Gastroesophageal sphincter (tissue), 4 donors: ENCODE data around the gene HRH3. TPM values are rescaled to one million over a fixed set of nuclear protein-coding genes. Genes with fewer than 3 reads are reported as not detected.

Experiments
- ATAC-seq: fragments of 150-250 bp; one replicate; pipeline ENCODE4 v1.9.1; 2016; ENCODE audit warnings: mild to moderate bottlenecking, moderate library complexity
- H3K27ac ChIP-seq, 4 donors: fragments of 200-600 bp; sonication (generic) in 3 of 4; 1 replicate in 3 of 4; 2 replicates in 1 of 4; pipeline ENCODE4 v1.5.1; 2016 to 2019
- H3K27me3 ChIP-seq: fragments of 200-600 bp; sonication (generic); one replicate; pipeline ENCODE4 v1.5.1; 2019
- H3K36me3 ChIP-seq, 2 donors: fragments of 200-600 bp; sonication (generic); one replicate each; pipeline ENCODE4 v1.5.1; 2019; ENCODE audit warnings: control low read depth in 1 of 2
- H3K4me1 ChIP-seq, 3 donors: fragments of 200-600 bp; sonication (generic); 1 replicate in 2 of 3; 2 replicates in 1 of 3; pipeline ENCODE4 v1.5.1; 2016 to 2019; ENCODE audit warnings: control low read depth in 2 of 3
- H3K4me3 ChIP-seq, 2 donors: fragments of 200-600 bp; sonication (generic); one replicate each; pipeline ENCODE4 v1.5.1; 2019; ENCODE audit warnings: mild to moderate bottlenecking in 1 of 2, moderate library complexity in 1 of 2
- H3K9me3 ChIP-seq, 3 donors: fragments of 200-600 bp; sonication (generic); one replicate each; pipeline ENCODE4 v1.5.1; 2017 to 2019; ENCODE audit warnings: control low read depth in 2 of 3
- EP300 ChIP-seq: sonication (generic); formaldehyde crosslinking; IDR thresholded peaks from one replicate; pipeline ENCODE4 v1.6.1; 2017; ENCODE audit warnings: antibody characterized with exemption, mild to moderate bottlenecking
- POLR2A ChIP-seq, 2 donors: fragments of 450-650 bp; IDR thresholded peaks; one replicate each; pipeline ENCODE4 v1.6.1; 2017; ENCODE audit warnings: antibody characterized with exemption in 2 of 2, mild to moderate bottlenecking in 2 of 2, moderate library complexity in 1 of 2
- POLR2AphosphoS5 ChIP-seq: sonication (generic); formaldehyde crosslinking; IDR thresholded peaks from one replicate; pipeline ENCODE4 v1.6.1; 2017; ENCODE audit warnings: antibody characterized with exemption
- WGBS, 2 donors: methylation state at CpG; one replicate each; pipeline ENCODE4 v1.1.5; 2018; ENCODE audit warnings: low coverage in 1 of 2; 5-methylcytosine and 5-hydroxymethylcytosine counted together
- total RNA-seq, 4 donors: library from RNA; depleted of rRNA; stranded (reverse); fragments of >200 nt; gene quantifications; one replicate each; pipeline ENCODE4 v1.1.0, GENCODE V29; 2016
- TF ChIP-seq, protein P1 (sequence below), 4 experiments: fragments of 200-600 bp in 2 of 4; fragments of 450-650 bp in 2 of 4; sonication (generic) in 1 of 4; IDR thresholded peaks; one replicate each; pipeline ENCODE4 v1.5.1; 2017 to 2019; ENCODE audit warnings: antibody characterized with exemption in 4 of 4, mild to moderate bottlenecking in 2 of 4, moderate library complexity in 2 of 4

The HRH3 gene
- total RNA-seq, 4 donors from 2014 or later, result not detected

- H3K4me3 ChIP-seq, result no peak overlapping the region
- H3K4me1 ChIP-seq, result peaks cover 0 to 9% (median 3%) of the 10 kb centered on the region in 3 donors
- no peaks in the 10 kb centered on the region for H3K9me3 ChIP-seq
- no peak for ATAC-seq
- TF ChIP-seq POLR2AphosphoS5 (no peak), EP300 (no peak), POLR2A (IDR thresholded peaks at IDR 0.05) (no peak)
- TF ChIP-seq, protein P1, sequence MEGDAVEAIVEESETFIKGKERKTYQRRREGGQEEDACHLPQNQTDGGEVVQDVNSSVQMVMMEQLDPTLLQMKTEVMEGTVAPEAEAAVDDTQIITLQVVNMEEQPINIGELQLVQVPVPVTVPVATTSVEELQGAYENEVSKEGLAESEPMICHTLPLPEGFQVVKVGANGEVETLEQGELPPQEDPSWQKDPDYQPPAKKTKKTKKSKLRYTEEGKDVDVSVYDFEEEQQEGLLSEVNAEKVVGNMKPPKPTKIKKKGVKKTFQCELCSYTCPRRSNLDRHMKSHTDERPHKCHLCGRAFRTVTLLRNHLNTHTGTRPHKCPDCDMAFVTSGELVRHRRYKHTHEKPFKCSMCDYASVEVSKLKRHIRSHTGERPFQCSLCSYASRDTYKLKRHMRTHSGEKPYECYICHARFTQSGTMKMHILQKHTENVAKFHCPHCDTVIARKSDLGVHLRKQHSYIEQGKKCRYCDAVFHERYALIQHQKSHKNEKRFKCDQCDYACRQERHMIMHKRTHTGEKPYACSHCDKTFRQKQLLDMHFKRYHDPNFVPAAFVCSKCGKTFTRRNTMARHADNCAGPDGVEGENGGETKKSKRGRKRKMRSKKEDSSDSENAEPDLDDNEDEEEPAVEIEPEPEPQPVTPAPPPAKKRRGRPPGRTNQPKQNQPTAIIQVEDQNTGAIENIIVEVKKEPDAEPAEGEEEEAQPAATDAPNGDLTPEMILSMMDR (IDR thresholded peaks at IDR 0.05), result no peak
- H3K27ac ChIP-seq, result no peak overlapping the region
- H3K27me3 ChIP-seq, result peaks cover 61% of the 10 kb centered on the region
- H3K36me3 ChIP-seq, result no peaks in the 10 kb centered on the region
- 30 to 40% methylated on average over 1 to 7 of the region's 18 CpGs for WGBS, 2 donors
These were observed 12.9 kb upstream of the HRH3 start for GRCh38 chr20:62232770-62233645.

GRCh38 chr20:62232194-62232593 is 12.1 kb upstream of the HRH3 start:
- Histone ChIP-seq H3K9me3 (no peaks in the 10 kb centered on the region), H3K4me1 (peaks cover 0 to under 1% (median 0%) of the 10 kb centered on the region in 3 donors), H3K27me3 (peaks cover 69% of the 10 kb centered on the region), H3K36me3 (no peaks in the 10 kb centered on the region), H3K4me3 (no peak overlapping the region), H3K27ac (no peak overlapping the region)
- no peak for ATAC-seq
- WGBS, 2 donors, result no CpG with 5 or more reads among the region's 7 CpGs
- TF ChIP-seq POLR2AphosphoS5 (no peak), EP300 (no peak), POLR2A (IDR thresholded peaks at IDR 0.05) (no peak)
- TF ChIP-seq, protein P1 (IDR thresholded peaks at IDR 0.05), result no peak

DNA sequence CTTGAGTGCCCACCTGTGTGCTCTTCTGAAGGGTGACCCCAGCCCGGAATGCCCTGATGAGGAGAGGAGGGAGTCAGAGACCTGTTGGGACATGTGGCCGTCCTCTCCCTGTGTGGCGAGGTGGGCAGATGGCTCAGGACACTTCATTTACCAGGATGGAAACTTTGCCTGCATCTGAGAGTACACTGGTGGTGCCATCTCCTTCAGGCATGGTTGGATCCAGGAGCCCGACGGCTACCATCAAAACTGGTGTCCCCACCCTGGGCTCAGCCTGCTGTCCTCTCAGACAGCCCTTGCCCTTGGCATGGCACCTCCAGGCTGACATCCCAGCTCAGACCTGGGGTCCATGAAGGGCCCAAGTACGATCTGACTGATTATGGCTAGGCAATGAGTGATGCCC is 11.2 kb upstream of the HRH3 start:
- no CpG with 5 or more reads among the region's 6 CpGs for WGBS, 2 donors
- H3K4me1 ChIP-seq, result no peaks in the 10 kb centered on the region
- no peak overlapping the region for H3K4me3 ChIP-seq
- no peaks in the 10 kb centered on the region for H3K36me3 ChIP-seq
- peaks cover 78% of the 10 kb centered on the region for H3K27me3 ChIP-seq
- TF ChIP-seq EP300, result no peak
- TF ChIP-seq, protein P1 (IDR thresholded peaks at IDR 0.05), result no peak
- TF ChIP-seq POLR2AphosphoS5, result no peak
- no peak for ATAC-seq
- no peak overlapping the region for H3K27ac ChIP-seq
- no peaks in the 10 kb centered on the region for H3K9me3 ChIP-seq

- Histone ChIP-seq H3K36me3 (no peaks in the 10 kb centered on the region), H3K4me1 (no peaks in the 10 kb centered on the region), H3K4me3 (no peak overlapping the region), H3K27me3 (peaks cover 84% of the 10 kb centered on the region), H3K27ac (no peak overlapping the region), H3K9me3 (no peaks in the 10 kb centered on the region)
- WGBS, 2 donors, result 83 to 100% methylated on average over 1 of the region's 10 CpGs
- TF ChIP-seq POLR2AphosphoS5 (no peak), POLR2A (IDR thresholded peaks at IDR 0.05) (peak in 1 of 2 donors; percentile 9)
- TF ChIP-seq, protein P1 (IDR thresholded peaks at IDR 0.05), result no peak
- ATAC-seq, result no peak
These were observed 10.6 kb upstream of the HRH3 start for GRCh38 chr20:62230696-62231095.

- TF ChIP-seq POLR2A (IDR thresholded peaks at IDR 0.05) (no peak), POLR2AphosphoS5 (no peak), EP300 (no peak)
- TF ChIP-seq, protein P1 (IDR thresholded peaks at IDR 0.05), result no peak
- Histone ChIP-seq H3K4me3 (no peak overlapping the region), H3K27ac (no peak overlapping the region), H3K36me3 (no peaks in the 10 kb centered on the region), H3K4me1 (no peaks in the 10 kb centered on the region), H3K9me3 (no peaks in the 10 kb centered on the region), H3K27me3 (peaks cover 88% of the 10 kb centered on the region)
- 88 to 90% methylated on average over 2 of the region's 2 CpGs for WGBS, 2 donors
- no peak for ATAC-seq
These were observed 10.2 kb upstream of the HRH3 start for GRCh38 chr20:62230276-62230675.
